Endothelial cell of umbilical vein (primary cell): ENCODE data around the gene SLC35E3. TPM values are rescaled to one million over a fixed set of nuclear protein-coding genes. Genes with fewer than 3 reads are reported as not detected.

ENCODE experiments used
- BruUV-seq: library from RNA; stranded (reverse); fragments of 400-500 nt; replicated peaks from 2 replicates; lab custom pipeline; 2021; lab: Mats Ljungman, UMichigan
- CTCF ChIA-PET: fragments of 300-600, 350-600 bp; sonication (Branson Sonifier 250); formaldehyde crosslinking; loops from one replicate; lab custom pipeline; 2021; ENCODE audit warnings: antibody characterized with exemption, inconsistent platforms; lab: Charles Lee
- POLR2A ChIA-PET: fragments of 300-600, 350-600 bp; sonication (Branson Sonifier 250); formaldehyde crosslinking; loops from one replicate; lab custom pipeline; 2021; ENCODE audit warnings: antibody characterized with exemption, inconsistent platforms; lab: Charles Lee
- DNase-seq: peaks from one replicate; pipeline ENCODE4 v3.0.0-alpha.2; 2011; ENCODE audit warnings: low read depth, low spot score
- FAIRE-seq: peaks from 2 replicates; lab custom pipeline; 2011; peaks lifted over from hg19 to GRCh38; lab: Jason Lieb, UNC
- H2AFZ ChIP-seq: 2 replicates; pipeline ENCODE4 v1.6.0; 2012; ENCODE audit warnings: low read depth, low read length, control low read depth, inconsistent platforms
- H3K27ac ChIP-seq: 2 replicates; pipeline ENCODE4 v1.5.1; 2011; ENCODE audit warnings: low read depth, mild to moderate bottlenecking, control low read depth, low read length, moderate library complexity; ENCODE audit not compliant: insufficient read depth
- H3K27me3 ChIP-seq, 2 experiments: 2 replicates each; pipeline versions ENCODE4 v1.6.0 to v1.6.1; 2011; ENCODE audit warnings: low read length in 2 of 2, mixed read lengths in 1 of 2; ENCODE audit not compliant: control insufficient read depth in 2 of 2, insufficient read depth in 2 of 2
- H3K36me3 ChIP-seq, 2 experiments: 2 replicates in 1 of 2; 3 replicates in 1 of 2; pipeline ENCODE4 v1.5.1; 2011; ENCODE audit warnings: low read length in 2 of 2, mild to moderate bottlenecking in 1 of 2, moderate library complexity in 1 of 2; ENCODE audit not compliant: control insufficient read depth in 2 of 2, insufficient read depth in 2 of 2; ENCODE audit errors: extremely low read depth in 1 of 2
- H3K4me1 ChIP-seq: 3 replicates; pipeline ENCODE4 v1.5.1; 2011; ENCODE audit warnings: mild to moderate bottlenecking, low read length; ENCODE audit not compliant: control insufficient read depth, insufficient read depth; ENCODE audit errors: extremely low read depth
- H3K4me2 ChIP-seq: 2 replicates; pipeline ENCODE4 v1.6.1; 2011; ENCODE audit warnings: low read length, control low read depth, mixed read lengths; ENCODE audit not compliant: insufficient read depth
- H3K4me3 ChIP-seq, 3 experiments: fragments of 200-600 bp in 1 of 3; sonication (generic), shearing (Covaris generic) in 1 of 3; replicated peaks in 1 of 3; 2 replicates each; pipeline ENCODE4 v1.5.1; 2011 to 2016; ENCODE audit warnings: control low read depth in 3 of 3, low read length in 3 of 3, mild to moderate bottlenecking in 2 of 3, inconsistent platforms in 1 of 3, low read depth in 1 of 3, moderate library complexity in 1 of 3; ENCODE audit not compliant: insufficient read depth in 1 of 3
- H3K79me2 ChIP-seq: 2 replicates; pipeline ENCODE4 v1.6.0; 2012; ENCODE audit warnings: low read length, inconsistent platforms; ENCODE audit not compliant: control insufficient read depth, insufficient read depth
- H3K9ac ChIP-seq: replicated peaks from 2 replicates; pipeline ENCODE3; 2011; ENCODE audit warnings: low read length, control low read depth; ENCODE audit not compliant: insufficient read depth; ENCODE audit errors: extremely low read depth
- H3K9me1 ChIP-seq: replicated peaks from 3 replicates; pipeline ENCODE4 v1.6.0; 2011; ENCODE audit warnings: mild to moderate bottlenecking, low read length; ENCODE audit not compliant: control insufficient read depth, insufficient read depth; ENCODE audit errors: extremely low read depth
- H3K9me3 ChIP-seq: replicated peaks from 2 replicates; pipeline ENCODE4 v1.5.1; 2012; ENCODE audit warnings: low read length, inconsistent platforms; ENCODE audit not compliant: control insufficient read depth, insufficient read depth
- H4K20me1 ChIP-seq: replicated peaks from 2 replicates; pipeline ENCODE3; 2011; ENCODE audit warnings: mild to moderate bottlenecking, low read length; ENCODE audit not compliant: control insufficient read depth, insufficient read depth; ENCODE audit errors: extremely low read depth
- CTCF ChIP-seq, 2 donors: IDR thresholded peaks; 1 replicate in 1 of 2; 2 replicates in 1 of 2; pipeline ENCODE4 v1.5.1; 2011; ENCODE audit warnings: low read length in 2 of 2, mild to moderate bottlenecking in 2 of 2, moderate library complexity in 2 of 2, control low read depth in 1 of 2, inconsistent platforms in 1 of 2, low read depth in 1 of 2; ENCODE audit not compliant: insufficient read depth in 1 of 2; ENCODE audit errors: extremely low read depth in 1 of 2
- EZH2 ChIP-seq: IDR thresholded peaks from 2 replicates; pipeline ENCODE4 v1.6.1; 2012; ENCODE audit warnings: borderline replicate concordance, low read depth, mild to moderate bottlenecking, moderate library complexity, low read length, inconsistent platforms; ENCODE audit not compliant: severe bottlenecking
- FOS ChIP-seq: IDR thresholded peaks from 2 replicates; pipeline ENCODE4 v1.6.1; 2011; ENCODE audit warnings: mild to moderate bottlenecking, low read length, moderate library complexity, borderline replicate concordance; ENCODE audit not compliant: insufficient read depth
- JUN ChIP-seq: IDR thresholded peaks from 2 replicates; pipeline ENCODE4 v1.6.1; 2011; ENCODE audit warnings: borderline replicate concordance, low read depth; ENCODE audit not compliant: insufficient read length, insufficient read depth
- POLR2A ChIP-seq: IDR thresholded peaks from 2 replicates; pipeline ENCODE4 v1.6.1; 2012; ENCODE audit warnings: low read depth, mild to moderate bottlenecking, control low read depth, low read length
- POLR2AphosphoS5 ChIP-seq: IDR thresholded peaks from 2 replicates; pipeline ENCODE4 v1.6.1; 2012; ENCODE audit warnings: low read depth, mild to moderate bottlenecking, control low read depth, low read length, moderate library complexity; ENCODE audit not compliant: insufficient read depth
- dilution Hi-C: fragments of 300-500 bp; cut with MboI; formaldehyde crosslinking; loops from one replicate; pipeline ENCODE4 v1.15.0; 2019; ENCODE audit warnings: low sequenced_read_pairs; ENCODE audit not compliant: extremely low pct_ligation_motif_present
- intact Hi-C: fragments of 100-400 bp; cut with micrococcal nuclease; formaldehyde crosslinking; loops from one replicate; pipeline ENCODE4 v1.10.0; 2022
- polyA plus RNA-seq, 4 experiments: library from polyadenylated mRNA; depleted of rRNA in 3 of 4; stranded (reverse) in 3 of 4; unstranded in 1 of 4; fragments of >200 nt; gene quantifications; 2 replicates each; pipeline versions ENCODE4 v1.2.1 to v1.2.3, GENCODE V29; 2011 to 2012; ENCODE audit warnings: missing spikeins in 1 of 4
- total RNA-seq: library from RNA; stranded (reverse); gene quantifications from 2 replicates; pipeline ENCODE4 v1.2.3, GENCODE V29; 2021
- TF ChIP-seq, protein P1 (sequence below): IDR thresholded peaks from 2 replicates; pipeline ENCODE4 v1.6.1; 2011; ENCODE audit not compliant: insufficient read depth, insufficient read length

The SLC35E3 gene
- total and polyA plus RNA-seq, 2 donors (not counting 3 experiments of a cell fraction or from before 2014, with no cell fraction given) = 8.1 to 13.8 TPM

GRCh38 chr12:68699486-68699885 lies 46.5 kb upstream of the SLC35E3 start:
- TF ChIP-seq POLR2A (no peak), JUN (no peak)
- POLR2A ChIA-PET = no interaction called here
- Histone ChIP-seq H3K9me3 (no peaks in the 10 kb centered on the region), H3K4me3 (no peak overlapping the region), H3K4me1 (no peaks in the 10 kb centered on the region), H3K9ac (no peak overlapping the region), H3K27me3 (no peaks in the 10 kb centered on the region), H3K27ac (no peak overlapping the region), H3K36me3 (peaks cover 0 to 4% of the 10 kb centered on the region in 2 experiments), H3K9me1 (no peaks in the 10 kb centered on the region), H3K79me2 (no peaks in the 10 kb centered on the region), H3K4me2 (no peak overlapping the region), H4K20me1 (no peaks in the 10 kb centered on the region), H2AFZ (no peak overlapping the region)
- DNase-seq (no peak), FAIRE-seq (no peak)
- dilution Hi-C loops (no loop called here), intact Hi-C loops (no loop called here)
- BruUV-seq = no TSS peak
- CTCF ChIA-PET = no interaction called here

GRCh38 chr12:68727776-68728175 lies 18.2 kb upstream of the SLC35E3 start:
- intact Hi-C loops (no loop called here), dilution Hi-C loops (no loop called here)
- H3K9me1 ChIP-seq = no peaks in the 10 kb centered on the region
- H3K9ac ChIP-seq = no peak overlapping the region
- H3K79me2 ChIP-seq = no peaks in the 10 kb centered on the region
- no peak for DNase-seq
- H3K4me2 ChIP-seq = no peak overlapping the region
- no peaks in the 10 kb centered on the region for H3K9me3 ChIP-seq
- TF ChIP-seq EZH2 (no peak), JUN (no peak), CTCF (IDR thresholded peaks at IDR 0.05; ENCODE audit: extremely low read depth in 1 of 2, insufficient read depth in 1 of 2, low read depth in 1 of 2, low read length in 2 of 2) (no peak), POLR2AphosphoS5 (no peak), POLR2A (no peak), FOS (no peak)
- TF ChIP-seq, protein P1, sequence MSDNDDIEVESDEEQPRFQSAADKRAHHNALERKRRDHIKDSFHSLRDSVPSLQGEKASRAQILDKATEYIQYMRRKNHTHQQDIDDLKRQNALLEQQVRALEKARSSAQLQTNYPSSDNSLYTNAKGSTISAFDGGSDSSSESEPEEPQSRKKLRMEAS = no peak
- no peaks in the 10 kb centered on the region for H3K27me3 ChIP-seq
- H3K4me1 ChIP-seq = no peaks in the 10 kb centered on the region
- FAIRE-seq = no peak
- H4K20me1 ChIP-seq = no peaks in the 10 kb centered on the region
- H3K36me3 ChIP-seq = peaks cover 0 to 14% of the 10 kb centered on the region in 2 experiments
- H2AFZ ChIP-seq = no peak overlapping the region
- no peak overlapping the region for H3K4me3 ChIP-seq
- ChIA-PET CTCF (interaction anchor here (0.6 kb wide), 1 partner anchor 145 kb away, joined by 3 read pairs; no protein-coding TSS in a partner anchor), POLR2A (no interaction called here)
- BruUV-seq = no TSS peak
- no peak overlapping the region for H3K27ac ChIP-seq
